ENCODE results near the gene OVCH1. TPM values are rescaled to one million over a fixed set of nuclear protein-coding genes. Genes with fewer than 3 reads are reported as not detected.
"Not testable (repeated sequence)": the region's sequence is repeated elsewhere in the genome, so short reads cannot be mapped to it uniquely, and the experiment has no call there.

The OVCH1 gene
- polyA plus RNA-seq, 3 donors, result 0.37 TPM; not detected in 2

DNA sequence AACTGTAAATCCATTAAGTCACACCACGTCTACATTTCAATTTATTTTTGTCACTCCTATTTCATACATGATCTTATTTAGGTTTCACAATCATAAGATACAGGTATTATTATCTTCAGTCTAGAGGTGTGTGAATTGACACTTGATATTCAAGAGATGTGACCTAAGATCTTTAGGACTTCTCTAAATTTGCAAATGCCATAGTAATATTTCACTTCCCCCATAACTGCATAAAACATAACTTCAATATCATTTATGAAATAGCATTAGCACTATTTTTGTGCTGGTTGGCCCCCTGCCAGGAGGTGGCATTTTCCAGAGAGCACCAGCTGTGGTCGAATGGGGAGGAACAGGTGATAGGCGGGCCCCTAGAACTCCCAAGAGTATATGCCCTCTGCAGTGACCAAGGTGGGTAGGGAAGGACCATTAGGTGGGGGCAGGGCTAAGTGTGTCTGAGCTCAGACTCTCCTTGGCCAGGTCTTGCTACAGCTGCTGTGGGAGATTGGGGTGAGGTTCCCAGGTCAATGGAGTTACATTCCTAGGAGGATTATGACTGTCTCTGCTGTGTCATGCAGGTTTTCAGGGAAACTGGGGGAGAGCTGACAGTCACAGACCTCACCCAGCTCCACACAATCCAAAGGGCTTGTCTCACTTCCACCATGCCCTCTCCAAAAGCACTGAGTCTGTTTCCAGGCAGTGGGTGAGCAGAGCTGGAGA lies 67.3 kb downstream of the OVCH1 start:
- no peak overlapping the region for H3K27ac ChIP-seq (ENCODE audit: low read depth, low read length)
- 58 to 79% (median 75%) methylated on average over 3 of the region's 3 CpGs for WGBS, 3 donors

DNA sequence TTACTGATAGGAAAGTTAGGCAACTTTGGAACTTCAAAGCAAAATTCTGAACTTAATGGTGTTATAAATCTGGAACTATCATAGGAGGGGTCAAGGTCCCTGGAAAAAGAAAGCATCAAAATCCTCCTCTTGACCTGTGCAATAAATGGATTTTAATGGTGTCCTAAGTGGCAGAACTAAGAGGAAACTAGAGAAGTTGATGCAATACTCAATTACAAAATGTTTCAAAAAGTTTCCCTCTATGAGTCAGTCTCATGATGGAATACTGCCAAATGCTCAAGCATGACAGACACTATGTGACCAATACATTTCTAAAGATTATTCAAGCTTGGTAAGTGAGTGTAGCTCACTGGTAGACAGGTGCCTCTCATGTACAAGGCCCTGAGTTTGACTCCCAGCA lies 68.9 kb downstream of the OVCH1 start:
- H3K27ac ChIP-seq (ENCODE audit: low read depth, low read length), result no peak overlapping the region

DNA sequence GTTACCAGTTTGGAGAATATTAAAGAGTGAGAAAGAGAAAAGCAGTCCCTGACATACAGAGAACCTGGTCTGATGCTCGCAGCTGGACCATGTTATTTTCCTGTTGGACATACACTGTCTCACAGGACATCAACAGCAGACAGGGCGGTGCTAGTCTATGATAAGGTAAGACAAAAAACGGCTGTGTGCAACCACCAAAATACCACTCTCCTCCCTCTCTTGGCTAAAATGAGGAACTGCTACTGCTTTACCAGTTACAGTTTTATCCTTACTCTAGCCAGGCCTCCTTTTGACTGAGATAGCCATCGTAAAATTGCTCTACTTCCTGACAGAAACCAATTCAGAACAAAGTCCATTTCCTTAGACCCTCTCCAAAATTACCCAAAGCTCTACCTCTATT lies 69.5 kb downstream of the OVCH1 start:
- WGBS, 3 donors, result 44 to 69% (median 45%) methylated on average over 4 of the region's 4 CpGs
- H3K27ac ChIP-seq (ENCODE audit: low read depth, low read length), result no peak overlapping the region

DNA sequence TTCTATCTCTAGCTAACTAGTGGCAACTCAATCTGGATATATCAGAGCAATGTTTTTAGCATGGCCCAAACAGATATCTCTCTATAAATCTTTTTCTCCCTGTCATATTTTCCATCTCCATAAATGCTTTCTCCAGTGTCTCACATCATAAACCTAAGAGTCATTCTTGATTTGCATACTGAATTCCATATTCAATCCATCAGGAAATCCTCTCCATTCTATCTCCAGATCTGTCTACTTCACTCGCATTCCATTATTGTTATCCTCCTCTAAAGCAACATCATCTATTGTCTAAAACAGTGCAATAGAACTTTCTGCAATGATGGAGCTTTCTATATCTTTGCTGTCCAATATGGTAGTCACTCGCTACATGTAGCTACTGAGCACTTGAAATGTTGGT lies 71.0 kb downstream of the OVCH1 start:
- 84 to 98% (median 84%) methylated on average over 2 of the region's 2 CpGs for WGBS, 3 donors
- no peak overlapping the region for H3K27ac ChIP-seq (ENCODE audit: low read depth, low read length)

DNA sequence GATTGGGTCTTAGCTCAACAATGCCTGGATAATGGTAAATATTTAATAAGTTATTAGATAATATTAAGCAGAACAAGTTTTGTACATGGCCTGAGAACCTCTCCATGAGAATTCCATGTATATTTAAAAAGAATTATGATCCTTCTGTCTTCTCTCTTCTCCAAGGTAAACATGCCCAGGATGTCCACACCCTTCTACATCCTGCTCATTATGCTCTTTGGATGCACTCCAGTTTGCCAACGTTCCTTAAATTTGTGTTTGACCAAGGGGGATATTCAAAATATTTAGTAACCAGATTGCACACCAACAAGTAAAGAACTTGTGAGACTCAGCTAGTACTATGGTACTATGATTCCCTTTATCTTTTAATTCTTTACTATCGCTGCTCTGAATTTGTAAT lies 71.8 kb downstream of the OVCH1 start:
- 56 to 66% (median 64%) methylated on average over 2 of the region's 2 CpGs for WGBS, 3 donors

DNA sequence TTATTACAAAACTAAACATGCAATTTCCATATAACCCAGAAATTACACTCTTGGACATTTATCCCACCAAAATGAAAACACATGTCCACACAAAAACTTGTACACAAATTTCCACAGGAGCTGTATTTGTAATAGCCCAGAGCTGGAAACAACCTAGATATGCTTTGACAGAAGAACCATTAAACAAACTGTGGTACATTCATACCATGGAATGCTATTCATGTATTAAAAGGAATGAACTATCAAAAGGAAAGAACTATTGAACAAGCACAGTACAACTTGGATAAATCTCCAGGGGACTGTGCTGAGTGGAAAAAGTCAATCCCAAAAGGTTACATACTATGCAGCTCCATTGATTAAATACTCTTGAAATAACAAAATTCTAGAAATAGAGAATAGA lies 80.7 kb downstream of the OVCH1 start:
- H3K27ac ChIP-seq (ENCODE audit: low read depth, low read length), result no peak overlapping the region

More for the DNA sequence above, 71.8 kb downstream of the OVCH1 start:
- H3K27ac ChIP-seq (ENCODE audit: low read depth, low read length), result no peak overlapping the region

DNA sequence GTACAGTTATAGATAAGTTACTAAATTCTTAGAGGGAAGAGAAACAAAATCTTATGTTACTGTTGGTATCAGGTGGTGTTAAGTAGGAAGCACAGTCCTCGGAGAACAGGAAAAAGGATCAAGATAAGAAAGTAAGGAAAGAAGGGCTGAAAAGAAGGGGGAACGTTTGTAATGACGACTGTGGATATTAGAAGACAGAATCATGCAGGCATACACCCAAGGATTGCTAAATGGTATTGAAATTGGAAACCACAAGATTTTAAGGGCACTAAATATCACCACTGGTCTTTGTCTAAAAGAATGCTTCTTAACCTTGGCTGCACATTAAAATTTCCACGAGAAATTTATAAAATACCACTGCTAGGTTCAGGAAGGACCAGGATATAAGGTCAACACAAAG lies 82.4 kb downstream of the OVCH1 start:
- WGBS, 3 donors, result 42 to 47% (median 46%) methylated on average over 4 of the region's 4 CpGs
- no peak overlapping the region for H3K27ac ChIP-seq (ENCODE audit: low read depth, low read length)

DNA sequence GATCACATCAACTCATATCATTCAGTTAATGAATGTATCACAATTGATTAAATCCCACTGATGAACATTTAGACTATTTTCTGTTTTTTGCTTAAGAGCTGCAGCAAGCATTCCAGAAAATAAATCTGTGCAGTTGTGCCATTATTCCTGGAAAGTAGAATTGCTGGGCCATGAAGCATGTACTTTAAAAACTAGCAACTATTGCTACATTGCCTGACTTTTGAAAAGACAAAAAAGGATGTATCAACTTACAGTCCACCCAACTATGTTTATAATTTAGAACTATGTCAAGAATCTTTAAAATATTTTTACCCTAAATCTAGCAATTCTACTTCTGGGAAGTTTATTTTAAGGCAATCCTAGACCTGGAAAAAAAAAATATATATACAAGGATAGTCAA lies 83.1 kb downstream of the OVCH1 start:
- no peak overlapping the region for H3K27ac ChIP-seq (ENCODE audit: low read depth, low read length)

DNA sequence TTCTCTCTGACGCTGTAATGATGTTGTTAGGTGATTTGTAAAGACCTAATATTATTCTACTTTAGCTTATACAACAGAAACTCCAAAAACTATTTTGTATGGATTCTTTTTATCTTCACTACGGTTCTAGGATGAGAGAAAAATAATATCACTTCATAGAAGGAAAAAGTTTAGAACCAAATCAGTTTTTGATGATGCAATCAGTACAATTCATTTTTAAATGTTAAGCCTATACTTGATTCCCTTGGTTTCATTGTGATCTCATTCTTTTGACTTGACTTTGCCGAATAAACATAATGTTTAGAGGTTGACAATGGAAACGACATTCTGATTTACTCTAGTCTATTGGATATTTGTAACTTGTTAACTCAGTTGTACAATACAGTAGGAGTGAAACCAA lies 91.9 kb downstream of the OVCH1 start:
- WGBS, 3 donors, result 49 to 65% (median 63%) methylated on average over 4 of the region's 4 CpGs
- no peak overlapping the region for H3K27ac ChIP-seq (ENCODE audit: low read depth, low read length)

DNA sequence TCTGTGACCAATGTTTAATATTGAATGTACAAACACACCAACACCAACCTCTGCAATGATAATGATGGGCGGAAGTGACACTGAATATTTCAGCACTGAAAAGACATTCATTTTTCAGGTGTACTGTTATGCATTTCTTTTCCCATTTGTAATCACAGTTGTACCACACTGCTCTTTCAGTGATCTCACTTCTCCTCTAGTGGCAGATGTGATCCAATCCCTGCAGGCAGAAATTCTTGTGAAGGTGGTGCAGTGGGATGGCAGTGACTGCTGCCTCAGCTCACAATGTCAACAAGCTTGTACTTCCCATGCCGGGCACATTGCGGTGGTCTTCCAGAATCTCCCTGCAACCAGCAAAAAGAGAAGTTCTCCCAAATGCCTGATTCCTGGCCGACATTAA lies 93.5 kb downstream of the OVCH1 start:
- H3K27ac ChIP-seq (ENCODE audit: low read depth, low read length), result no peak overlapping the region

DNA sequence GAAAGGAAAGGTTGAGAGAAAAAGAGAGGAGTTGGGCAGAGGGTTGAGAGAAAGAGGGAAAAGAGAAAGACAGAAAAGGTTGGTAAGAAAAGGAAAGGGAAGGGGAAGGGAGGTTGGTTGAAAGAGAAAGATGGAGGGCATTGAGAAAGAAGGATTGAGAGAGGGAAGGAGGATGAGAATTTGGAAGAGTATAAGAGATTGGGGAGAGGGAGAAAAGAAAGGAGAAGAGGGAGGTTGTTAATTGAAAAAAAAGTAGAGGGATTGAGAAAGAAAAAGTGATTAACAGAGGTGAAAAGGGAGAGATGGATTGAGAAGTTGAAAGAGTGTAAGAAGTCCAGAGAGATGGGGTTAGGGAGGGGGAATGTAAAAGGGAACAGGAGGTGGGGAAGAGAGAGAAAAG lies 95.0 kb downstream of the OVCH1 start:
- H3K27ac ChIP-seq (ENCODE audit: low read depth, low read length), result no peak overlapping the region

More for the DNA sequence above, 93.5 kb downstream of the OVCH1 start:
- 55 to 77% (median 74%) methylated on average over 4 of the region's 4 CpGs for WGBS, 3 donors

DNA sequence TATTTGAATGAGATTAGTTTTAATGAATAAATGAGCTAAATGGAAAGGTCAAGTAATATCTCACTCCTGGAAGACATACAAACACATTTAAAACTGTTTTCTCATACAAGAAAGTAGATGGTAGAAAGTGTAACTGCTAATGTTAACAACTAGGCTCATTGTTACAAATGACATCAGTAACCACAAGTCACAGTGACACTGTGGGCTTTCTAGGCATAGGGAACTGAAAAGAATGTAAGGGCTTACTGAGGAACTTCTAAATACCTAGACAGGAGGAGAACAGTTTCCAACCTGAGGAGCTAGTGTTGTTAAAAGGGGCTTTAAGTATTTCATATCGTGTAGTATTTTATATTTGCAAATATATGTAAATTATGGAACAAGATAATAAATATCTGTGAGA lies 99.0 kb downstream of the OVCH1 start:
- H3K27ac ChIP-seq (ENCODE audit: low read depth, low read length), result no peak overlapping the region

DNA sequence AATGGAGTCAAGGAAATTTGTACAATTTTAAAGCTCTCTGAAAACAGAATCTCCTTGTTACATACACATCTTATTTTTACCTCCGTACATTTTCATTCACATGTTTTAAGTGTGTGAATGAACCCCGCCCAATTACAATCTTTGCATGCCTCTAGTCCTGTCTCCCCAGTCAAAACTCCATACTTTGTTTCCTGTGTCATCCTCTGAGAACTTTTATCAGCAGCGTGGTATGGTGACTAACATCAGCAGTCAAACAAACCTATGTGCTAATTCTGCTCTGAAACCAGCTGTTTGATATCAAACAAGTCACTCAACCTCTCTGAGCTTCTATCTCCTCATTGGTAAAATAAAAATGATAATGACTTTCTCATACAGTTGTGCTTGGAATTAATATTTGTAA lies 100.7 kb downstream of the OVCH1 start:
- H3K27ac ChIP-seq (ENCODE audit: low read depth, low read length), result no peak overlapping the region
- WGBS, 3 donors, result 71 to 79% (median 78%) methylated on average over 3 of the region's 3 CpGs

More for the DNA sequence above, 99.0 kb downstream of the OVCH1 start:
- 92 to 93% (median 92%) methylated on average over 1 of the region's 1 CpG for WGBS, 3 donors

DNA sequence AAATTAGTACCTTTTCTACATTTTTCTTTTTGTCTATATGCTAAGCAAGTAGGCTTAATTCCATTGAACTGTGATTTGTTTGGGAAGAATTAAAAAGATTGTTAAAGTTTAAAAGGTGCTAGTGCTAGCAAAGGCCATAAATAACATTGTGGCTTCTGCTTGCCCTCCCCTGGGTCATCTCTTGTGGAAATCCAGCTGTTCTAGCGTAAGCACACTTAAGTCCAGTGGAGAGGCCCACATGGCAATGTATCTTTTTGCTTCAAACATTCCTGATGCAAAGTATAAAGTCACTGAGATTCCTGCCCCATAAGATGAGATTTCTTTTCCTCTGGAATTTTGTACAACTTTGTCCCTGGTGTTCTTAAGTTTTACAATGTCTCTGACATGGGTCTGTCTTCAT lies 102.1 kb downstream of the OVCH1 start:
- H3K27ac ChIP-seq (ENCODE audit: low read depth, low read length), result no peak overlapping the region
- WGBS, 3 donors, result 71 to 92% (median 80%) methylated on average over 1 of the region's 1 CpG

DNA sequence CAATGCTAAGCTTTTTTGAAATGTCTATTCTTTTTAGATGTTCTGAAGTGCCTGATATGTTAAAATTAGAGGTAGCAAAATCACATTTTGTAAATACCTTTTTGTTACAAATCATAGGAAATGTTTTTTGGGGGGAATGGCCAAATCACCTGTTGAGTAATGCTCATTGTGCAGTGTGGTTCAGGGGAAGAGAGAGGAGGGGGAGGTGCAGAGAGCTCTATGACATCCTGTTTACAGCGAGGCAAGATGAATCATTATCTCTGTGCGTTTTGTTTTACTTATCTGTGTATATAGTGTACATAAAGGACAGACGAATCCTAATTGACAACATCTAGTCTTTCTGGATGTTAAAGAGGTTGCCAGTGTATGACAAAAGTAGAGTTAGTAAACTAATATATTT lies 107.1 kb downstream of the OVCH1 start:
- not testable (repeated sequence) for H3K27ac ChIP-seq (ENCODE audit: low read depth, low read length)
- 24 to 36% (median 30%) methylated on average over 3 of the region's 3 CpGs for WGBS, 3 donors

DNA sequence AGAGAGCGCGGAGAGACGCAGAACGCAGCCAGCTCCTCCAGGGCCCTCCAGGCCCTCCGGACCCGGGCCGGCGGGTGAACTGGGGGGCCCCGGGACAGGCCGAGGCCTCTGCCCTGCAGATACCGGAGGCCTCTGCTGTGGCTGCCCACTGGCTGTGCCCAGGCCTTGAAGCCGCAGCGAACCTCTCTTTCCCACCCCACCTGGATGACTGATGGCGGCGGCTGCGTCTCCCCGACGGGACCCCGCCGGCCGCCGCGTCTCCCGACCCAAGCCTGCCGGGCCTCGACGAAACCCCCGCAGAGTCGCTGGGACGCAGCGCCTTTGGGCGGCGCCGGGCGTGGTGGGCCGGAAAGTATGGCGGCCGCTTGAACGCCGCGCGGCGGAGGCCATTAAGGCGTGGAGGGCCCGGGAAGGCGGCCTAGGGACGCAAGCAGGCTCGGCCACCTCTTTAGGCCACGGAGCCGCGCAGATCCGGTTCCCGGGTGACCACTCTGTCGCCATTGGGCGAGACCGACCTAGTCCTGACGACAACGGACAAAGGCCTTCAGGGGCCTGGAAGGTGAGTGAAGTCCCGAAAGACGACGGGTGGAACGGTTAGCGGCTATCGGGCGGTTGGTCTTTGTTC lies 108.1 kb downstream of the OVCH1 start:
- no peak overlapping the region for H3K27ac ChIP-seq (ENCODE audit: low read depth, low read length)
- WGBS, 3 donors, result 92 to 96% (median 93%) methylated on average over 59 to 65 of the region's 65 CpGs

DNA sequence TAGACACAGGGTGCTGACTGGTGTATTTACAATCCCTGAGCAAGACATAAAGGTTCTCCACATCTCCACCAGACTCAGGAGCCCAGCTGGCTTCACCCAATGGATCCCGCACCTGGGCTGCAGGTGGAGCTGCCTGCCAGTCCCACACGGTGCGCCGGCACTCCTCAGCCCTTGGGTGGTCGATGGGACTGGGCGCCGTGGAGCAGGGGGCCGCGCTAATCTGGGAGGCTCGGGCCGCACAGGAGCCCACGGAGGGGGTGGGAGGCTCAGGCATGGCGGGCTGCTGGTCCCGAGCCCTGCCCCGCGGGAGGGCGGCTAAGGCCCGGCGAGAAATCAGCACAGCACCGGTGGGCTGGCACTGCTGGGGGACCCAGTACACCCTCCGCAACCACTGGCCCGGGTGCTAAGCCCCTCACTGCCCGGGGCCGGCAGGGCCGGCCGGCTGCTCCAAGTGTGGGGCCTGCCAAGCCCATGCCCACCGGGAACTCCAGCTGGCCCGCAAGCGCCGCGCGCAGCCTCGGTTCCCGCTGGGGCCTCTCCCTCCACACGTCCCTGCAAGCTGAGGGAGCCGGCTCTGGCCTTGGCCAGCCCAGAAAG lies 111.3 kb downstream of the OVCH1 start:
- H3K27ac ChIP-seq (ENCODE audit: low read depth, low read length), result not testable (repeated sequence)
- WGBS, 3 donors, result 97% methylated on average over 27 to 36 of the region's 36 CpGs

DNA sequence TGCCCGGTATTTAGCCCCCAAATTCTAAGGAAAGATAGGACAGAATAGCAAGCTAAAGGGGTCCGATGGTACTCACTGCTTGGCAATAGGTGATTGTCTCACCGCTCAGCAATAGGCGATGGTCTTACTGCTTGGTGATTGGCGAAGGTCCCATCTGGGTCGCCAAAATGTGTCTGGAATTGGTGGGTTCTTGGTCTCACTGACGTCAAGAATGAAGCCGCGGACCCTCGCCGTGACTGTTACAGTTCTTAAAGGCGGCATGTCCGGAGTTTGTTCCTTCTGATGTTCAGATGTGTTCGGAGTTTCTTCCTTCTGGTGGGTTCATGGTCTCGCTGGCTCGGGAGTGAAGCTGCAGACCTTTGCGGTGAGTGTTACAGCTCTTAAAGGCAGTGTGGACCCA lies 112.3 kb downstream of the OVCH1 start:
- 90 to 97% (median 95%) methylated on average over 14 to 17 of the region's 17 CpGs for WGBS, 3 donors

DNA sequence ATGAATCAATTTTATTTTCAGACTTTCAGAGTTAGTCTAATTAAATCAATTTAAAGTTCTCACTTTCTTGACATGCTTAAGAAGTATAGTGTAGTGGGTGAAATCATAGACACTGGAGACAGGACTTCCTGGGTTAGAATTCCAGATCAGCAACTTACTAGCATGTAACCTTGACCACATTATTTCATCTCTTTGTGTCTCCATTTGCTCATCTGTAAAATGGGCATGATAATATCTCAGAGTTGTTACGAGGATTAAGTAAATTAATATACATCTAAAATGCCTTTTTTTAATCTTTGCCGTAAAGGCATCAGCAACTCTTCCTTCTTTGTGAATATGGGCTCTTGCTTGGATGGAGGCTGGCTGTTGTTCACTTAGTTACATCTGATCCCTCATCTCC lies 115.2 kb downstream of the OVCH1 start:
- WGBS, 3 donors, result 94 to 98% (median 95%) methylated on average over 2 of the region's 2 CpGs
- no peak overlapping the region for H3K27ac ChIP-seq (ENCODE audit: low read depth, low read length)

More for the DNA sequence above, 112.3 kb downstream of the OVCH1 start:
- H3K27ac ChIP-seq (ENCODE audit: low read depth, low read length), result not testable (repeated sequence)
